HCT116 (cell line): ENCODE measurements around the gene CACNA1C. TPM values are rescaled to one million over a fixed set of nuclear protein-coding genes. Genes with fewer than 3 reads are reported as not detected.

Source experiments
- ATAC-seq: fragments of 200-7000 bp; cut with Tn5 transposase; 2 replicates; pipeline ENCODE4 v1.9.1; 2020; ENCODE audit warnings: mild to moderate bottlenecking, moderate library complexity
- BruUV-seq: library from RNA; stranded (reverse); fragments of 400-500 nt; replicated peaks from 2 replicates; lab custom pipeline; 2021; lab: Mats Ljungman, UMichigan
- CTCF ChIA-PET: fragments of 300-600 bp; sonication (Branson Sonifier 250); formaldehyde crosslinking; loops from one replicate; lab custom pipeline; 2021; ENCODE audit warnings: antibody characterized with exemption; lab: Charles Lee
- POLR2A ChIA-PET: fragments of 300-600, 350-600 bp; sonication (Branson Sonifier 250); formaldehyde crosslinking; loops from one replicate; lab custom pipeline; 2021; ENCODE audit warnings: antibody characterized with exemption; lab: Charles Lee
- RAD21 ChIA-PET, 2 experiments: fragments of 300-600 bp; sonication (Branson Sonifier 250); formaldehyde crosslinking; loops; one replicate each; lab custom pipeline; 2023; ENCODE audit warnings: low total read pairs in 2 of 2; ENCODE audit not compliant: uncharacterized antibody in 2 of 2, unreplicated experiment in 2 of 2, low non-redundant PET in 1 of 2; lab: Charles Lee
- DNase-seq: peaks from one replicate; pipeline ENCODE4 v3.0.0-alpha.2; 2010; ENCODE audit warnings: low read depth, low spot score
- H2AFZ ChIP-seq: fragments of 200-600 bp; shearing (Covaris generic), sonication (generic); 2 replicates; pipeline ENCODE4 v1.6.1; 2017; ENCODE audit warnings: low read depth, mixed run types, mixed read lengths, antibody characterized with exemption, low read length; ENCODE audit not compliant: poor library complexity, severe bottlenecking
- H3K27ac ChIP-seq: 2 replicates; pipeline ENCODE4 v1.5.1; 2012; ENCODE audit warnings: low read depth, low read length
- H3K27me3 ChIP-seq: fragments of 200-600 bp; sonication (generic); 2 replicates; pipeline ENCODE4 v1.6.1; 2016; ENCODE audit warnings: mixed run types, low read length, mixed read lengths; ENCODE audit not compliant: insufficient read depth
- H3K36me3 ChIP-seq, 2 experiments: fragments of 200-500 bp in 1 of 2; fragments of 200-600 bp in 1 of 2; sonication (Bioruptor generic) in 1 of 2; sonication (generic) in 1 of 2; 2 replicates each; pipeline versions ENCODE4 v1.5.1 to v1.6.1; 2014 to 2016; ENCODE audit warnings: low read length in 2 of 2, inconsistent platforms in 1 of 2, mixed read lengths in 1 of 2, mixed run types in 1 of 2; ENCODE audit not compliant: insufficient read depth in 2 of 2, control insufficient read depth in 1 of 2
- H3K4me1 ChIP-seq, 2 experiments: fragments of 200-600 bp in 1 of 2; sonication (generic) in 1 of 2; 2 replicates each; pipeline versions ENCODE4 v1.5.1 to v1.6.1; 2012 to 2017; ENCODE audit warnings: low read length in 2 of 2, inconsistent platforms in 1 of 2, mild to moderate bottlenecking in 1 of 2, mixed read lengths in 1 of 2, mixed run types in 1 of 2, moderate library complexity in 1 of 2; ENCODE audit not compliant: insufficient read depth in 2 of 2, control insufficient read depth in 1 of 2
- H3K4me2 ChIP-seq: fragments of 200-600 bp; sonication (generic); 2 replicates; pipeline ENCODE4 v1.6.1; 2017; ENCODE audit warnings: mixed run types, low read length, mixed read lengths
- H3K4me3 ChIP-seq, 2 experiments: fragments of 200-600 bp in 1 of 2; sonication (generic) in 1 of 2; replicated peaks in 1 of 2; 2 replicates each; pipeline ENCODE4 v1.5.1; 2011 to 2016; ENCODE audit warnings: low read length in 2 of 2, control low read depth in 1 of 2, low read depth in 1 of 2, mild to moderate bottlenecking in 1 of 2, mixed read lengths in 1 of 2, mixed run types in 1 of 2
- H3K79me2 ChIP-seq: fragments of 200-600 bp; sonication (generic); 2 replicates; pipeline ENCODE4 v1.6.1; 2017; ENCODE audit warnings: mild to moderate bottlenecking, mixed run types, low read length, moderate library complexity, mixed read lengths; ENCODE audit not compliant: insufficient read depth
- H3K9ac ChIP-seq: fragments of 200-600 bp; sonication (generic); 2 replicates; pipeline ENCODE4 v1.6.1; 2016; ENCODE audit warnings: low read length, mixed read lengths
- H3K9me2 ChIP-seq: fragments of 200-600 bp; sonication (generic), shearing (Covaris generic); 2 replicates; pipeline ENCODE4 v1.6.1; 2017; ENCODE audit warnings: mixed run types, mild to moderate bottlenecking, moderate library complexity; ENCODE audit not compliant: insufficient read depth
- H3K9me3 ChIP-seq, 2 experiments: fragments of 200-500 bp in 1 of 2; fragments of 200-600 bp in 1 of 2; sonication (Bioruptor generic) in 1 of 2; sonication (generic) in 1 of 2; 2 replicates each; pipeline ENCODE4 v1.6.1; 2014 to 2017; ENCODE audit warnings: low read length in 2 of 2, mixed read lengths in 2 of 2, inconsistent platforms in 1 of 2, low read depth in 1 of 2, mild to moderate bottlenecking in 1 of 2, mixed run types in 1 of 2, moderate library complexity in 1 of 2; ENCODE audit not compliant: control insufficient read depth in 1 of 2, insufficient read depth in 1 of 2
- H4K20me1 ChIP-seq: fragments of 200-600 bp; sonication (generic), shearing (Covaris generic); 2 replicates; pipeline ENCODE4 v1.6.1; 2017; ENCODE audit warnings: mixed run types, mild to moderate bottlenecking, moderate library complexity; ENCODE audit not compliant: insufficient read depth
- CEBPB ChIP-seq: IDR thresholded peaks from 2 replicates; pipeline ENCODE4 v1.6.1; 2012; ENCODE audit warnings: low read depth
- EZH2 ChIP-seq: fragments of 200-600 bp; sonication (generic); IDR thresholded peaks from 2 replicates; pipeline ENCODE4 v1.6.1; 2017; ENCODE audit warnings: antibody characterized with exemption, mixed run types
- TCF7L2 ChIP-seq: IDR thresholded peaks from 2 replicates; pipeline ENCODE4 v1.7.0; 2011; ENCODE audit warnings: borderline replicate concordance, inconsistent platforms; ENCODE audit not compliant: insufficient read depth, insufficient read length; ENCODE audit errors: extremely low read depth
- intact Hi-C: fragments of 100-400 bp; cut with micrococcal nuclease; formaldehyde crosslinking; loops from 2 replicates; pipeline ENCODE4 v1.10.0; 2022
- total RNA-seq: library from RNA; stranded (reverse); gene quantifications from one replicate; pipeline ENCODE4 v1.2.1, GENCODE V29; 2021; ENCODE audit not compliant: unreplicated experiment
- TF ChIP-seq, protein P1 (sequence below), 3 experiments: fragments of 200-600 bp in 1 of 3; sonication (generic) in 1 of 3; IDR thresholded peaks in 2 of 3; conservative IDR thresholded peaks in 1 of 3; 2 replicates each; pipeline ENCODE4 v1.5.1; 2012 to 2017; ENCODE audit warnings: low read depth in 2 of 3, low read length in 2 of 3, antibody characterized with exemption in 1 of 3, borderline replicate concordance in 1 of 3, control low read depth in 1 of 3, mild to moderate bottlenecking in 1 of 3, mixed read lengths in 1 of 3, mixed run types in 1 of 3, moderate library complexity in 1 of 3; ENCODE audit not compliant: insufficient read depth in 1 of 3
- TF ChIP-seq, protein P2 (sequence below): IDR thresholded peaks from 2 replicates; pipeline ENCODE4 v1.6.1; 2012; ENCODE audit warnings: low read depth

The CACNA1C gene
- total RNA-seq, 1 experiment from 2014 or later, result 0.05 TPM

DNA sequence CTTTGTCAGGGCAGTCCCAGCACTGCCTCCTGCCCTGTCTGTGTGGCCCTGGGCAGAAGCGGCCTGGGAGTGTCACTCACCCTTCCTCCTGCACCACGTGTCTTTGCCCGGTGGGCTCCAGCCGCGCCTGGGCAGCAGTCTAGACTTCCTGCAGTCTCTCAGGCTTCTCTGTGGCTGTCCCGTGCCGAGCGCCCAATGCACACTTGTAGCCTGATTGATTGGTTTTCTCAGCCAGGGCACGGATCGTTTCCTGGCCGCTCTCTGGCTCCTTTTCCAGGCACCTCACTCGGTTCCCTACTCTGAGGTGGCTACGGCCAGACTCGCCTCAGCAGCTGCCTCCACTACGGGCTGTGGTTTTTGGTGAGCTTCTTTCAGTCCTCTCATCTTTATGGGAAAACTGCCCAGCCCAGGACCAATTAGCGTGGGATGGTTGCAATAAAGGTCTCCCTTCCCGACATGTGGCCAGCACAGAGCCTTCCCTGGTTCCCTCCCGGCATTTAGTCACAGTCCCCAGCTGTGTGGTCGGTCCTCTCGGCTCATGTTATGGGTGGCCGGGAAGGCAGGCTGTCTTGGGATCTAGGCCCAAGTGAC, 133.1 kb downstream of the CACNA1C start:
- Histone ChIP-seq H3K9me3 (no peaks in the 10 kb centered on the region), H3K27me3 (no peaks in the 10 kb centered on the region), H3K4me2 (no peak overlapping the region), H3K4me3 (no peak overlapping the region), H4K20me1 (no peaks in the 10 kb centered on the region), H3K27ac (no peak overlapping the region), H3K79me2 (no peaks in the 10 kb centered on the region), H2AFZ (no peak overlapping the region), H3K36me3 (no peaks in the 10 kb centered on the region), H3K9ac (no peak overlapping the region), H3K9me2 (no peaks in the 10 kb centered on the region), H3K4me1 (peaks cover 4 to 12% of the 10 kb centered on the region in 2 experiments; a peak in 2 of 4 replicates)
- ChIA-PET RAD21 (no interaction called here), CTCF (no interaction called here), POLR2A (no interaction called here)
- intact Hi-C loops, result no loop called here
- DNase-seq (no peak), ATAC-seq (no peak)
- TF ChIP-seq EZH2 (no peak), CEBPB (no peak)
- TF ChIP-seq, protein P1, sequence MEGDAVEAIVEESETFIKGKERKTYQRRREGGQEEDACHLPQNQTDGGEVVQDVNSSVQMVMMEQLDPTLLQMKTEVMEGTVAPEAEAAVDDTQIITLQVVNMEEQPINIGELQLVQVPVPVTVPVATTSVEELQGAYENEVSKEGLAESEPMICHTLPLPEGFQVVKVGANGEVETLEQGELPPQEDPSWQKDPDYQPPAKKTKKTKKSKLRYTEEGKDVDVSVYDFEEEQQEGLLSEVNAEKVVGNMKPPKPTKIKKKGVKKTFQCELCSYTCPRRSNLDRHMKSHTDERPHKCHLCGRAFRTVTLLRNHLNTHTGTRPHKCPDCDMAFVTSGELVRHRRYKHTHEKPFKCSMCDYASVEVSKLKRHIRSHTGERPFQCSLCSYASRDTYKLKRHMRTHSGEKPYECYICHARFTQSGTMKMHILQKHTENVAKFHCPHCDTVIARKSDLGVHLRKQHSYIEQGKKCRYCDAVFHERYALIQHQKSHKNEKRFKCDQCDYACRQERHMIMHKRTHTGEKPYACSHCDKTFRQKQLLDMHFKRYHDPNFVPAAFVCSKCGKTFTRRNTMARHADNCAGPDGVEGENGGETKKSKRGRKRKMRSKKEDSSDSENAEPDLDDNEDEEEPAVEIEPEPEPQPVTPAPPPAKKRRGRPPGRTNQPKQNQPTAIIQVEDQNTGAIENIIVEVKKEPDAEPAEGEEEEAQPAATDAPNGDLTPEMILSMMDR (IDR thresholded peaks at IDR 0.05 in 2 of 3, conservative IDR thresholded peaks at IDR 0.05 in 1 of 3; ENCODE audit: borderline replicate concordance in 1 of 3, insufficient read depth in 1 of 3, low read depth in 2 of 3, low read length in 2 of 3), result no peak
- BruUV-seq, result no TSS peak

DNA sequence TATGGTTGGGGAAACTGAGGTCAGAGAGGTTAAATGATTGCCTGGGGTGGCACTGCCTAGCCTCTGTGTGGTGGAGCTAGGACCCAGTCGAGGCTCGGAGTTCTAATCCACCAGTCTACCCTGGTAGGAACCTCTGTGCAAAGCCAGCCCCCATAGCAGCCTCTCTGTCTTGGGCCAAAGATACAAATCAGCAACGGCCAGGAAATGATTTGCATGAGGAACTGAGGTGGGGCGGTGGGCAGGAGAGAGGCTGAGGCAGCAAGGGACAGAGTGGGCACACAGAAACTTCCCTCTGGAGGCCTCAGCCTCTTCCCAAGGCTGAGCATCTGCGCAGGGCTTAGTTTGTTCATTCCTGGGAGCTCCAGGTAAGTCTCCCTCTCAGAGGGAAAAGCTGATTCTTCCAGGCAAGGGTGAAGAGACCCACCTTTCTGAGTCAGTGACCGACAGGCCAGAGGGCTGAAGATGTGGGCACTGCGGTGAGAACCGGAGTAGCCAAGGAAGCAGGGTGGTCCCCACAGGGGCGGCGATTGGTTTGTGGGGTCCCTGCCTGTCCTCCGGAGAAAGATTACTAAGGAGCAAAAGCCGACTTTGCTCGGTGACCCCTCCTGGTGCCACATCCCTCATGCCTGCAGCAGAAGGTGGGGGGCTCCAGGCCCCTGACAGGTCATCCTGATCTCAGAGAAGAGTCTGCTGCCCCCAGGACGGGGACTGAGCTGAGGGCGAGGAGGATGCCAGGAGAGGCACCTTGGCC, 134.6 kb downstream of the CACNA1C start:
- no peak overlapping the region for H3K9ac ChIP-seq
- H3K4me2 ChIP-seq, result no peak overlapping the region
- H3K79me2 ChIP-seq, result no peaks in the 10 kb centered on the region
- no peak overlapping the region for H2AFZ ChIP-seq
- POLR2A ChIA-PET, result no interaction called here
- no peaks in the 10 kb centered on the region for H3K9me2 ChIP-seq
- no peak for ATAC-seq
- no peaks in the 10 kb centered on the region for H3K9me3 ChIP-seq
- BruUV-seq, result no TSS peak
- CTCF ChIA-PET, result no interaction called here
- intact Hi-C loops, result no loop called here
- no peak overlapping the region for H3K27ac ChIP-seq
- H3K4me3 ChIP-seq, result no peak overlapping the region
- peaks cover 4 to 8% of the 10 kb centered on the region in 2 experiments; a peak in 2 of 4 replicates for H3K4me1 ChIP-seq
- RAD21 ChIA-PET, result no interaction called here
- no peak for DNase-seq
- H3K36me3 ChIP-seq, result no peaks in the 10 kb centered on the region
- no peaks in the 10 kb centered on the region for H4K20me1 ChIP-seq
- TF ChIP-seq, protein P2, sequence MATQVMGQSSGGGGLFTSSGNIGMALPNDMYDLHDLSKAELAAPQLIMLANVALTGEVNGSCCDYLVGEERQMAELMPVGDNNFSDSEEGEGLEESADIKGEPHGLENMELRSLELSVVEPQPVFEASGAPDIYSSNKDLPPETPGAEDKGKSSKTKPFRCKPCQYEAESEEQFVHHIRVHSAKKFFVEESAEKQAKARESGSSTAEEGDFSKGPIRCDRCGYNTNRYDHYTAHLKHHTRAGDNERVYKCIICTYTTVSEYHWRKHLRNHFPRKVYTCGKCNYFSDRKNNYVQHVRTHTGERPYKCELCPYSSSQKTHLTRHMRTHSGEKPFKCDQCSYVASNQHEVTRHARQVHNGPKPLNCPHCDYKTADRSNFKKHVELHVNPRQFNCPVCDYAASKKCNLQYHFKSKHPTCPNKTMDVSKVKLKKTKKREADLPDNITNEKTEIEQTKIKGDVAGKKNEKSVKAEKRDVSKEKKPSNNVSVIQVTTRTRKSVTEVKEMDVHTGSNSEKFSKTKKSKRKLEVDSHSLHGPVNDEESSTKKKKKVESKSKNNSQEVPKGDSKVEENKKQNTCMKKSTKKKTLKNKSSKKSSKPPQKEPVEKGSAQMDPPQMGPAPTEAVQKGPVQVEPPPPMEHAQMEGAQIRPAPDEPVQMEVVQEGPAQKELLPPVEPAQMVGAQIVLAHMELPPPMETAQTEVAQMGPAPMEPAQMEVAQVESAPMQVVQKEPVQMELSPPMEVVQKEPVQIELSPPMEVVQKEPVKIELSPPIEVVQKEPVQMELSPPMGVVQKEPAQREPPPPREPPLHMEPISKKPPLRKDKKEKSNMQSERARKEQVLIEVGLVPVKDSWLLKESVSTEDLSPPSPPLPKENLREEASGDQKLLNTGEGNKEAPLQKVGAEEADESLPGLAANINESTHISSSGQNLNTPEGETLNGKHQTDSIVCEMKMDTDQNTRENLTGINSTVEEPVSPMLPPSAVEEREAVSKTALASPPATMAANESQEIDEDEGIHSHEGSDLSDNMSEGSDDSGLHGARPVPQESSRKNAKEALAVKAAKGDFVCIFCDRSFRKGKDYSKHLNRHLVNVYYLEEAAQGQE, result no peak
- TF ChIP-seq TCF7L2, result no peak
- TF ChIP-seq, all 23 proteins: peak for 0
- H3K27me3 ChIP-seq, result no peaks in the 10 kb centered on the region
